HAP-1 (cell line): ENCODE measurements around the gene NKX1-2.

Experiments
- DNase-seq, 2 experiments: peaks; one replicate each; pipeline ENCODE4 v3.0.0-alpha.2; 2016 to 2020; ENCODE audit warnings: low spot score in 2 of 2
- H3K27me3 ChIP-seq: fragments of 250-450 bp; sonication (Bioruptor Pico); 2 replicates; pipeline ENCODE4 v1.5.1; 2020; ENCODE audit warnings: low read depth, mild to moderate bottlenecking, moderate library complexity
- H3K36me3 ChIP-seq: fragments of 250-450 bp; sonication (Bioruptor Pico); replicated peaks from 2 replicates; pipeline ENCODE4 v1.5.1; 2020; ENCODE audit warnings: mild to moderate bottlenecking
- H3K4me1 ChIP-seq: fragments of 250-450 bp; sonication (Bioruptor Pico); 2 replicates; pipeline ENCODE4 v1.5.1; 2020; ENCODE audit warnings: mild to moderate bottlenecking
- H3K4me3 ChIP-seq: fragments of 250-450 bp; sonication (Bioruptor Pico); 2 replicates; pipeline ENCODE4 v1.5.1; 2020; ENCODE audit warnings: mild to moderate bottlenecking, moderate library complexity
- H3K9me3 ChIP-seq: fragments of 250-450 bp; sonication (Bioruptor Pico); 2 replicates; pipeline ENCODE4 v1.5.1; 2020; ENCODE audit warnings: mild to moderate bottlenecking, moderate library complexity
- in situ Hi-C: fragments of 300-500 bp; cut with MboI; formaldehyde crosslinking; loops from 3 replicates; pipeline ENCODE4 v1.14.3; 2020; ENCODE audit warnings: low sequenced_read_pairs, inconsistent platforms, mixed read lengths

Gene NKX1-2

DNA sequence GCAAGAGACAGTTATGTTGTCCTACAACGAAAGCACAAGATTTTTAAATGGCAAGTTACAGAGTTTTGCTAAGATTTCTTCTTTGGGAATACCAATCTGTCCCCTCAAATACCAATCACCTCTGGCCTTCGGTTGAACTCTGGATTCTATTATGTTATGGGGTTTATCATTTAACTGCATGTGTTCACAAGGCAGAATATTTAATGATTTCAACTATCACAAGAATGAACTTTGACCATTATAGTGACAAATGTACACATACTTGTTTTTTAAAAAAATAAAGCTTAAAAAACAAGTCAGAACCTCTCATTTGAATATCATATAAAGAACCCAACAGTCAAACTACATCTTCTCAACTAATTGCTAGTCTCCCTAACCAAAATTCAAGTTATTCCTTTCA is 42.4 kb downstream of the NKX1-2 start:
- in situ Hi-C loops, result no loop called here
- H3K9me3 ChIP-seq, result no peaks in the 10 kb centered on the region
- DNase-seq, result no peak
- H3K4me3 ChIP-seq, result no peak overlapping the region
- H3K4me1 ChIP-seq, result no peaks in the 10 kb centered on the region
- H3K36me3 ChIP-seq, result peaks cover 66% of the 10 kb centered on the region
- H3K27me3 ChIP-seq, result no peaks in the 10 kb centered on the region

DNA sequence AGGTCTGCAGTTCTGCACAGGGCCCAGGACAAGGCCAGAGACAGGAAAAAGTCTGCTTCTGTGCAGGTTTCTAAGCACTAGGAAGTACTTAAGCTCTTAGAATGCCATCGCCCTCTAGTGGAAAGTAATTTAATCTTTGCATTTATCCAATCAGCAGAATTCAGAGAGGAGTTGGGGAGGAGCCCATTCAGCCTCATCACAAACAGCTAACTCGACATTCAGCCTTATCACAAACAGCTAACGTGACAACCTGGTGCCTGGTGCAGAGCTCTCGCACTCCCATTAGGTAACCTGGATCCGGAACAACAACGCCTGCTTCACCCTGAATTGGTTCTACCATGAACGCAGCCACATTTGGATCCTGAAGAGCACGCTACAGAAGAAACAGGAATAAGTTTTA is 46.3 kb downstream of the NKX1-2 start:
- no peaks in the 10 kb centered on the region for H3K4me1 ChIP-seq
- peaks cover 68% of the 10 kb centered on the region for H3K36me3 ChIP-seq
- H3K9me3 ChIP-seq, result no peaks in the 10 kb centered on the region
- DNase-seq, result peak; percentile 35 to 81
- H3K27me3 ChIP-seq, result no peaks in the 10 kb centered on the region
- in situ Hi-C loops, result no loop called here
- no peak overlapping the region for H3K4me3 ChIP-seq

DNA sequence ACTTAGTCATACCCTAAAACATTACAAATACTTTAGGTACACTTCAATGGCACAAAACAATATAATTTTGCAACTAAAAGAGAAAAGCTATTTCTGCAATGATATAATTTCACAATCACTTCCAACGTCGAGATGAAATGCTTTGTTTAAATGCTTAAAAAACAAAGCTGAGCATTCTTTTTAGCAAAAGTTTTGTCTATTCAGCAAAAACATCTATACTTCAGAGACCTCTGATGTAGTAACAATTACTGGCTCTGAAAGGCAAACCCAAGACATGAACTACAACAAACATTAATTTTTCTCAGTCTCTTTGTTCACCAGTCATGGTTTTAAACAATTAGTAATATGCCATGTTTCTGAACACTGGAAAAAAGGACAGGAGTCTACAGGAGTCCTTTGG is 47.6 kb downstream of the NKX1-2 start:
- no peaks in the 10 kb centered on the region for H3K27me3 ChIP-seq
- in situ Hi-C loops, result no loop called here
- no peak overlapping the region for H3K4me3 ChIP-seq
- no peaks in the 10 kb centered on the region for H3K9me3 ChIP-seq
- peaks cover 68% of the 10 kb centered on the region for H3K36me3 ChIP-seq
- no peaks in the 10 kb centered on the region for H3K4me1 ChIP-seq
- DNase-seq, result no peak

DNA sequence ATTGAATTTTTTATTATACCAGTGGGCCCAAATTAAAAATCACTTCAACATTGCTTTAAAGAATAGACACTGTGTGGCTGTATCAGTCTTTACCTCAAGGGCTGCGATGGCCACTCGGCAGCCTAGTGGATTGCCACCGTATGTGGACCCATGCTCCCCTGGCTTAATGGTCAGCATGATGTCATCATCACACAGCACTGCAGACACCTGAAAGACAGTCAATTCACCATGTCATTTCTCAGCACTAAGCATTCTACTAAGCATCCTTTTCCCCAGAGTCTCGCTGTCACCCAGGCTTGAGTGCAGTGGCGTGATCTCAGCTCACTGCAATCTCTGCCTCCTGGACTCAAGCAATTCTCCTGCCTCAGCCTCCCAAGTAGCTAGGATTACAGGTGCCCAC is 48.2 kb downstream of the NKX1-2 start:
- Histone ChIP-seq H3K4me1 (no peaks in the 10 kb centered on the region), H3K4me3 (no peak overlapping the region), H3K27me3 (no peaks in the 10 kb centered on the region), H3K36me3 (peaks cover 63% of the 10 kb centered on the region), H3K9me3 (no peaks in the 10 kb centered on the region)
- in situ Hi-C loops, result no loop called here
- DNase-seq, result no peak
